Measurements from ENCODE around the gene PIP5K1C.

Gene PIP5K1C

DNA sequence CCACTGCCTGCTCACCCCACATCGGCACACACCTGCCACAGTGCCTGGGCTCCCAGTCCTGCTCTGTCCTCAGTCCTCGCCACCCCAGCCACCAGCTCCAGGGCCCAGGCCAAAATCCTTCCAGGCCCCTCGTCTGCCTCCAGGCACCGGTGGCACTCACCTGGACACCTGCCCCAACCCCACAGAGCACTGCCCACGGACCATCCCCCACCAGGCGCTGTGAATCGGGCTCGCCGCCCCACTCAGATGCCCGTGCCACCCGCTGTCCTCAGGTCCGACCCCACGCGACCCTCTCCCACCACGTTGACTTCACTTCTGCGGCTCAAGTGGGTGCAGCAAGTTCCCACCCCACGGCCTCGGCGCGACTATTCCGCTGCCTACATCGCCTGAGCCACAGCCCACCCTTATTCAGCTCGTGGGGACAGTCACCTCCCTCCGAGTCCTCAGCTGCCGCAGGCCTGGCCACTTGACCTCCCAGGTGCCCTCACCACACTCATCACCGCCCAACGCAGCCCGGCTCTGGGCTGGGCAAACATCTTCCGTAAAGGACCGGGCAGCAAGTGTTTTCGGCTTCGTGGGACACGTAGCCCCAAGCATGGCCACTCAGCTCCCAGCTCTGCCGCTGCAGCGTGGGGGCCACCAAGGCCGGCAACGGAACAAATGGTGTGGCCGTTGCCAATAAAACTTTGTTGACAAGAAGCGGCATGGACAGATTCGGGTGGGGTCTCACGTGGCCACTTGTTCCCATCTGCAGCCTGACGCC lies 5.7 kb downstream of the PIP5K1C start:
- DNase-seq, result no peak

DNA sequence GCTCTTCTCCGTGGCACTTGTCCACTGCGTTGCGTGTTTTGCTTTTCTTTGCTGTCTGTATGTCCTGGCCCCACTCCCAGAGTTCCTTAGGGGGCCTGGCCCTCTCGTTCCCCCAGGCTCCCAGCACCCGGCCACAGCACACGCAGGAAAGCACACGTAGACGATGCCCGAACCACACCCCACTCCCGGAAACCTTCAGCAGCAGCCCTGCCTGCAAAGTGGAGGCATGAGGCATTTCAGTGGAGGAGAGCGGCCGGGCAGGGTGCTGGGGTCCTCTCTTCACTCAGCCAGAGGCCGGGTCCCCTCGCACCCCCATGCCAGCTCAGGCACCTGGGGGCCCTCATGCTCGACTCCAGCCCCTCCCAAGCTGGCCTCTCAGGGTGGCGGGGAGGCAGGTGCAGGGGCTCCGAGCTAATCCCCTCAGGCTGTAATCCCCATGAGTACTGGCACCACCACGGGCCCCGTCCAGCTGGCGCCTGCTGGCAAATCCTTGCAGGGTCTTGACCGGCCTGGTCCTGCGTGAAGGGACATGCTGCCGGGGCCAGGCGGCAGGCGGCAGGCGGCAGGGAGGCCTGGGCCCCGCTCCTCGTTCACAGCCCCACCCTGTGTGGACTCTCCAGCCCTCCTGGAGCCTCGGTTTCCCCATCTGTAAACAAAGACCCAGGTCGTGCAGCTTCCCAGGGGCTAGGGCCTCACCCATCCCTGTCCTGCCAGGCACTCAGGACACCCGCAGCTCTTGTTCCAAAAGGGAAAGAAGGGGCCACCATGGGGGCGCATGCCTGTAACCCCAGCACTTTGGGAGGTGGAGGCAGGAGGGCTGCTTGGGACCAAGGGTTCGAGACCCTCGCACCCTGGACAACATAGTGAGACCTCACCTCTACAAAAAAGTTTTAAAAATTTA lies 7.0 kb downstream of the PIP5K1C start:
- no peak for DNase-seq

- no peak for DNase-seq
Measured at GRCh38 chr19:3692141-3693024, 7.9 kb downstream of the PIP5K1C start.

- DNase-seq, result no peak
Measured at GRCh38 chr19:3691726-3692125, 8.5 kb downstream of the PIP5K1C start.

DNA sequence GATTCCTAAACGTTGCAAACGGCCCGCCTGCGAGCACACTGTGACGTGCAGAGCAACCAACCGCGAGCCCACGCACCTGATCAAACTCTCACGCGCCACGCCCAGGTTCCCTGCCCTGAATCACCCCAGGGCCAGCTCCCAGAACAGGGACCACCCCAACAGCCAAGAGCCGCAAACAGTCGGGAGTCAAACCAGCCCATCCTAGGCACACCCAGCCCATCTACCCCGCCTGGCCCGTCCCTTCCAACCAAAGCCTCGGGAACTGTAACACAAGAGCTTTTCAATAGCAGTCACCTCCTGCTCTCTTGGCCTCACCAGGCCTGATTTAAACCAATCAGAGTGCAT lies 8.9 kb downstream of the PIP5K1C start:
- no peak for DNase-seq

DNA sequence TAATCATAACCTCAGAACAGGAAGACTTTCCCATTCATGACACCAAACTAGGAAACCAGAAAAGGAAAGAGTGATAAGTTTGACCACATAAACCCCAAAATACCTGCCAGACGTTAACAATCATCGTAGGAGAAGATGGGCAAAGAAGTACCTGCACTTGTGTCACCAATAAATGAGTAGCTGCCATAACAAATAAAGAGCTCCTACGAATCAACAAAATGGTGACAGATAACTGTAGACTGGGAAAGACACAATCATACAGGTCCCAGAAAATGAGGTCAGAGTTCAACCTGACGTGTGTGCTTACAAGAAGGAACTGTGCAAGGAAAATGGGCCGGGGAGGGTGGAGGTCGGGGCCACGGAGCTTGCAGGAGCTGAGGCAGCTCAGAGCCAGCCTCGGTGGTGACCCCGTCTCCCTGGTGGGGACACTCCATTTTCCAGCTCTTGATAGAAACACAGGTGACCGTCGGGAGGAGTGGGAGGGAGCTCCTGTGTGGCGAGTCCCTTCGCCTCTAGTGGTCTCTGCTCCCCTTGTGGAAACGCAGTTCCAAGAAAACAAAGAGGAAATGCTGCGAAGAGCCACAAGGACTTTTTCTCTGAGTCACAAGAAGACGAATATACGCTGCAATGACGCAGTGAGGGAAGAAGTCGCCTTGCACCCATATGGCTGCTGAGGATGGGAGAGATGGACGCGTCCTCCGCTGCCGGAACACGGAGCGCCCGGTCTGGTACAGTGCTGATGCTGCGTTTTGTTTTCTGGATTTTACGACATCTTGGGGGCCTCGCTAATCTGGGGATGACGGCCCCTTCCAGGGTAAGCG lies 9.5 kb downstream of the PIP5K1C start:
- no peak for DNase-seq

DNA sequence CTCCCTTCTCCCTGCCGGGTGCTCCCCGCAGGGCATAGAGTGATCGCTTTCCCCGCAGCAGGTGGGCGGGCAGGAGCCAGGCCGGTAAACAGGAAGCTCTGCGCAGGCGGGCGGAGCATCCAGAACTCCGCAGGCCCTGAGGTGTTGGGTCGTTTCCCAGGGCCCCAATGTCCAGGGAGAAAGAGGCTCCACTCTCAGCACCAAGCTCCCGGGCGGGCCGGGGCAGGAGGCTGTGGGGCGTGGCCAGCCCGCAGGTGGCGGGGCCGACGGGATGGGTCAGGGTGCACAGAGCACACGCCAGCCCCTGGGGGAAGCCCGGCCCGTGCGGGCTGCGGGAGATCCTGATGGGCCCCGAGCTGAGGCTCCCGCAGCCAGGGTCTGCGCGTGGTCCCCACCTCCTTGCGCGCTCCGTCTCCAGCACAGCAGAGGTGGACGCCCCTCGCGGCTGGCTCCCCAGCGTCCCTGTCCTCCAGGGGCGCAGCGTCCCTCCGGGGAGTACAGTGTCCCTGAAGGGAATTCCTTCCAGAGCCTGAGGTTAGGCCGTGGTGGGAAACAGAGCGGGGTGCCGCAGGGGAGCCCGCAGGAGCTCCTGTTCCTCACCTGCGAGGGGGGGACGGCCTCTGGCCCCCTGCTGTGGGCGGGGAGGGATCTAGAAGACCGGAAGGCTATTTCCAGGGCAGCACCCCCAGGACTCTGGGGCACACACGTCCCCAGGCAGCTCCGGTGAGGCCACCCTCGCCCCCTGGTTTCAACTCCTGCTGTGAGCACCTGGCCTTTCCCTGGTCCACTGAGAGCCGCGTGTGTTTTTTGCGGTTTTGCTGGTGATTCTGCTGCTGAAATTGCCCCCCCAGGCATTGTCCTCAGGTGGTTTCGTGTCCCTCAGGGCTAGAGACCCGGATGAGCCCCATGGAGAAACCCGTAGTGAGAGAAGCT lies 12.2 kb downstream of the PIP5K1C start:
- DNase-seq, result peak; percentile 32

DNA sequence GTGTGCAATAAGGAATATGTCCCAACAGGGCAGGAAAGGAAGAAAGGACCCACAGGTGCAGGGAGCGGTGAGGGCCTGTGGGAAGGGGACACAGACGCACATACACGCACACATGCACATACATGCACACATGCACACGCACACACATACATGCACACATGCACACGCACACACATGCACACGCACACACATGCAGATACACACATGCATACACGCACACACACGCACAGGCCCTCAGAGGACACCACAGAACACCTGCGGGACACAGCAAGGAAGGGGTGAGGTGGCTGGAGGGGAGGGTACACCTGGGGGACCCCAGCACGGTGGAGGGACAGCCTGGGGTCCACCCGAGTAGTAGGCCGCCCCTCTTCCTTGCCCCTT lies 12.9 kb downstream of the PIP5K1C start:
- no peak for DNase-seq

DNA sequence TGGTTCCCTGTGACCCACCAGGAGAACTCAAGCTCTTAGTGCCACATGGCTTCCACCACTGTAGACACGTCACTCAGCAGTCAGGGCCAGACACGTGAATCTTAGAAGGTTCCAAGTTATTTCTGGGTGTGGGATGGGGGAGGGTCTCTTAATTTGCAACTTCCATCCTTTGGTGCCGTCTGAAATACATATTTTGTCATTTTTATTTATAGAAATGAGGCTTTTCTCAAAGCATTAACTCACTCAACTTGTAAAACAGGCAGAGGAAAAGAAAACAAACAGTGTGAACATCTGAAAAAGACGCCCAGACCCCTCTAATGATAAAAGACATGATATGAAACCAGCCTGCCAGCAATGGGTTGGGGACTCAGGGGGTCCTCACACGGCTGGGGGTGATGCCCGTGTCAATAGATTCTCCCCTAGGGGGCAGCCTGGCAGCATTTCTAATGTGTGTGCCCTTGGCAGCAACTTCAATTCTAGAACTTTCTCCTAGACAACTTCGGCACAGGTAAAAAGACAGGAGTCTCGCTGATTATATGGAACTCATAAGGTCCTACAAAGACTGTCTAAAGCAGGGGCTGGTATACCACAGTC lies 15.4 kb downstream of the PIP5K1C start:
- no peak for DNase-seq

DNA sequence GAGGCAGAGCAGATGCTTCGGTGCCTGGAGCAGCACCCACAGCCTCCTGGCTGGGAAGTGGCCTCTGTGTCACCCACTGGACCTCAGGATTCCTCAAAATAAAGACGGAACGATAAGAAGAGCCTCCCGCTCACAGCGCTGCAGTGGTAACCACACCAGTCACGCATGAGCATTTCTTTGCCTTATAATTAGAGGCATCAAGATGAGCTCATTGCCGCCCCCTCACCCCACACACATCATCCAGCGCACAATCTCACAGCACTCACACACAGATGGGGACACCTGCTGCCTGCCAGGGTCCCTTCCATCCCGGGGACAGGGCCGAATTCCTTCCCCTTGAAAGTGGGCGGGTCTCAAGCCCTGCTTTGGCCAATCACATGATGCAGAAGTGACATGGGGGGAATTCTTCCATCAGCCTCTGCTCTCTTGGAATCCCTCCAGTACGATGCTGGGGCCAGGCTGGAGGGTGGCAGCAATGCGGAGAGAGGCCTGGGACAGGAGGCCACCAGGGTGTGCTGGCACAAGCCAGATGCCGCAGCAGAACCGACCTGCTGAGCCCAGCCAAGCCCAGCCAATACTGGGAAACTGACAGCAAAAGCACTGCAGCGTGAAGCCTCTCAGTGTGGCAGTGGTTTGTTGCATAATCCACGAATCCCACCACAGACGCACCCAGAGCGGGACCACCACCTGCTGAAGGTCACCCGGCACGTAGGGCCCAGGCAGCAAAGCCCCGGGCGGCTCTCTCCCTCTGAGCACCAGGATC lies 16.0 kb downstream of the PIP5K1C start:
- no peak for DNase-seq

DNA sequence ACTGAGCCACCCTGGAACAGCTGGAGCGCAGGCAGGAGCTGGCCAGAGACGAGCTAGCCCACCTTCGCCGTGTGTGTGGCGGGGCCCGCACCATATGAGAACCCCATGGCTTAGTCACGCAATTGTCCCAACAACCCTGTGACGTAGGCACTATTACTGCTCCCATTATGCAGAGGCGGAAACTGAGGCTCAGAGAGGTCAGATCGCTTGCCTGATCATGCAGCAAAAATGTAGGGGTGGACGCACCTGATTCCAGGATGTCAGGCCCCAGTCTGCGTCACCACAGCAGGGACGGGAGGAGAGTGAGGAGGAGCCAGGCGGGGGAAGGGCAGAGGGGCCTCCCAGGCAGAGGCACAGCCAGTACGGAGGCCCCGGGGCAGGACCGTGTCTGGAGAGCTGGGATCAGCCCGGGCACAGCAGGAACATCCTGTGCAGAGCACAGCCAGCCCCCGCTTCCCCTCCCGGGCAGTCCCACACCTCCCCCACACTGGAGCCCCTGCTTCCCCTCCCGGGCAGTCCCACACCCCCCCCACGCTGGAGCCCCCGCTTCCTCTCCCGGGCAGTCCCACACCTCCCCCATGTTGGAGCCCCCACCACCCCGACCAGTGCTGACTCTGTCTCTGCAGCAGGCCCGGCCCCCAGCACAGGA lies 16.7 kb downstream of the PIP5K1C start:
- DNase-seq, result no peak

- DNase-seq, result no peak
Measured at GRCh38 chr19:3682741-3683404, 17.4 kb downstream of the PIP5K1C start.

- no peak for DNase-seq
Measured at GRCh38 chr19:3682286-3682685, 18.0 kb downstream of the PIP5K1C start.

GRCh38 chr19:3680939-3681338 lies 19.3 kb downstream of the PIP5K1C start:
- DNase-seq, result no peak

- no peak for DNase-seq
Measured at GRCh38 chr19:3679581-3679980, 20.7 kb downstream of the PIP5K1C start.

GRCh38 chr19:3679138-3679537 lies 21.1 kb downstream of the PIP5K1C start:
- DNase-seq, result no peak

GRCh38 chr19:3678188-3678587 lies 22.1 kb downstream of the PIP5K1C start:
- DNase-seq, result no peak

DNA sequence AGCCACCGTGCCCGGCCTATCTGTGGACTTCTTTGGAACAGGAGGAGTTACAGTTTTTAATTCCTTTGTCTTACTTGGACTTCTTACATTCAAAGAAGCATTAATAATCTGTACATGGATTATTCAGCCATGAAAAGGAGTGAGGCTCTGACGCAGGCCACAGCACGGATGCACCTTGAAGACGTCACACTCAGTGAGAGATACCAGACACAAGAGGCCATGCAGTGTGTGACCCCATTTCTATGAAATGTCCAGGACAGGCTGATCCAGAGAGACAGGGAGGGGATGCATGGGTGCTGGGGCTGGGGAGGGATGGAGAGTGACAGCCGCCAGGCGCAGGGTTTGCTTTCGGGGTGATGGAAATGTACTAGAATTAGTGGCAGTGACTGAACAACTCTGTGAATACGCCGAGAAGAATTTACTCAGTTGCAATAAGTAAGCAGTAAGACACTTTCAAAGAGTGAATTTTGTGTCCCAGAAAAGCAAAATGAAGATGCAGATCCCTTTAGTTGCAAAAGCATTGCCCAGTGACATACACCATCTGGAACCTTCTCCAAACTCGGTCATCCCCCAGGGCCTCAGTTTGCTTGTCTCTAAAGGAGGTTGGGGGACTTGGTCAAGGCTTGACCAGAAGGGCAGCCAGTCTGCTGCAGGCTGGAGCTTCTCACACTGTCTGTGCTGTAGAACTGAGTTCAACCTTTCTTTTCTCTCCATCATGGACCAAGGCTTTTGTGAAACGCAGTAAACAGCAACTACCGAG lies 25.3 kb downstream of the PIP5K1C start:
- DNase-seq, result no peak
